SU-DHL-6 (cell line): ENCODE results near the gene NLRP1.

Source experiments
- H2AFZ ChIP-seq: fragments of 200-600 bp; sonication (generic); 2 replicates; pipeline ENCODE4 v1.6.1; 2014; ENCODE audit warnings: low read depth, mild to moderate bottlenecking, moderate library complexity, mixed read lengths, antibody characterized with exemption, low read length; ENCODE audit not compliant: severe bottlenecking
- H3F3A ChIP-seq: fragments of 200-600 bp; shearing (Covaris generic); 2 replicates; pipeline ENCODE4 v1.6.0; 2016; ENCODE audit warnings: antibody characterized with exemption, mild to moderate bottlenecking; ENCODE audit not compliant: insufficient read depth
- H3K27ac ChIP-seq: fragments of 200-600 bp; sonication (generic); 2 replicates; pipeline ENCODE4 v1.5.1; 2016; ENCODE audit warnings: low read depth, mild to moderate bottlenecking, low read length, moderate library complexity, mixed read lengths
- H3K27me3 ChIP-seq: fragments of 200-600 bp; sonication (generic), shearing (Covaris generic); 2 replicates; pipeline ENCODE4 v1.6.0; 2014; ENCODE audit warnings: mild to moderate bottlenecking, low read length
- H3K36me3 ChIP-seq: fragments of 200-600 bp; sonication (generic); 2 replicates; pipeline ENCODE4 v1.6.1; 2014; ENCODE audit warnings: mild to moderate bottlenecking, low read length, mixed read lengths
- H3K4me2 ChIP-seq: fragments of 300-600, 200-600 bp; shearing (Covaris generic), sonication (generic); 2 replicates; pipeline ENCODE4 v1.6.0; 2014; ENCODE audit warnings: low read length, low read depth, mild to moderate bottlenecking; ENCODE audit not compliant: poor library complexity, severe bottlenecking
- H3K4me3 ChIP-seq: fragments of 200-600 bp; sonication (generic); 2 replicates; pipeline ENCODE4 v1.5.1; 2014; ENCODE audit warnings: antibody characterized with exemption, low read length, mild to moderate bottlenecking, mixed read lengths; ENCODE audit not compliant: insufficient read depth, poor library complexity, severe bottlenecking
- H3K79me2 ChIP-seq: fragments of 200-600 bp; sonication (generic); 2 replicates; pipeline ENCODE4 v1.6.1; 2014; ENCODE audit warnings: mild to moderate bottlenecking, low read length, moderate library complexity; ENCODE audit not compliant: insufficient read depth
- H3K9ac ChIP-seq: fragments of 200-600 bp; sonication (generic); 2 replicates; pipeline ENCODE4 v1.7.0; 2014; ENCODE audit warnings: mild to moderate bottlenecking, low read length
- H3K9me2 ChIP-seq: fragments of 200-600 bp; sonication (generic); replicated peaks from 2 replicates; pipeline ENCODE4 v1.6.1; 2014; ENCODE audit warnings: low read length; ENCODE audit not compliant: insufficient read depth
- H3K9me3 ChIP-seq: fragments of 200-600 bp; sonication (generic); 2 replicates; pipeline ENCODE4 v1.6.1; 2014; ENCODE audit warnings: low read length, mixed read lengths; ENCODE audit not compliant: insufficient read depth
- H4K20me1 ChIP-seq: fragments of 200-600 bp; sonication (generic); 2 replicates; pipeline ENCODE4 v1.6.1; 2014; ENCODE audit warnings: low read depth, mild to moderate bottlenecking, antibody characterized with exemption, low read length, moderate library complexity, mixed read lengths
- EZH2phosphoT487 ChIP-seq: fragments of 200-600 bp; sonication (generic), shearing (Covaris generic); conservative IDR thresholded peaks from 2 replicates; pipeline ENCODE4 v1.6.1; 2018; ENCODE audit warnings: mild to moderate bottlenecking, antibody characterized with exemption, low read length, moderate library complexity, mixed read lengths
- TF ChIP-seq, protein P1 (sequence below): fragments of 200-600 bp; sonication (generic); IDR thresholded peaks from one replicate; pipeline ENCODE4 v1.5.1; 2017; ENCODE audit warnings: antibody characterized with exemption, mild to moderate bottlenecking, low read length, moderate library complexity; ENCODE audit not compliant: insufficient read depth, poor library complexity, severe bottlenecking

NLRP1 gene

DNA sequence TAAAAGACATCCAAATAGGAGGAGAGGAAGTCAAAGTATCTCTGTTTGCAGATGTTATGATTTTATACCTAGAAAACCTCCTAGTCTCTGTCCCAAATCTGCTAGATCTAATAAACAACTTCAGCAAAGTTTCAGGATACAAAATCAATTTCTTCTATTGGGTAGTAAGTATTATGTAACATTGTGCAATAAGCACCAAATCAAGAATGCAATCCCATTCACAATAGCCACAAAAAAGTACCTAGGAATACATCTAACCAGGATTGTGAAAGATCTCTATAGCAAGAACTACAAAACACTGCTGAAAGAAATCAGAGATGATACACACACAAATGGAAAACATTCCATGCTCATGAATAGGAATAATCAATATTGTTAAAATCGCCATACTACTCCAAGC is 13.0 kb downstream of the NLRP1 start:
- no peak for TF ChIP-seq EZH2phosphoT487
- TF ChIP-seq, protein P1, sequence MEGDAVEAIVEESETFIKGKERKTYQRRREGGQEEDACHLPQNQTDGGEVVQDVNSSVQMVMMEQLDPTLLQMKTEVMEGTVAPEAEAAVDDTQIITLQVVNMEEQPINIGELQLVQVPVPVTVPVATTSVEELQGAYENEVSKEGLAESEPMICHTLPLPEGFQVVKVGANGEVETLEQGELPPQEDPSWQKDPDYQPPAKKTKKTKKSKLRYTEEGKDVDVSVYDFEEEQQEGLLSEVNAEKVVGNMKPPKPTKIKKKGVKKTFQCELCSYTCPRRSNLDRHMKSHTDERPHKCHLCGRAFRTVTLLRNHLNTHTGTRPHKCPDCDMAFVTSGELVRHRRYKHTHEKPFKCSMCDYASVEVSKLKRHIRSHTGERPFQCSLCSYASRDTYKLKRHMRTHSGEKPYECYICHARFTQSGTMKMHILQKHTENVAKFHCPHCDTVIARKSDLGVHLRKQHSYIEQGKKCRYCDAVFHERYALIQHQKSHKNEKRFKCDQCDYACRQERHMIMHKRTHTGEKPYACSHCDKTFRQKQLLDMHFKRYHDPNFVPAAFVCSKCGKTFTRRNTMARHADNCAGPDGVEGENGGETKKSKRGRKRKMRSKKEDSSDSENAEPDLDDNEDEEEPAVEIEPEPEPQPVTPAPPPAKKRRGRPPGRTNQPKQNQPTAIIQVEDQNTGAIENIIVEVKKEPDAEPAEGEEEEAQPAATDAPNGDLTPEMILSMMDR: no peak
- Histone ChIP-seq H3K27ac (no peak overlapping the region), H3K9me2 (no peaks in the 10 kb centered on the region), H3K36me3 (no peaks in the 10 kb centered on the region), H3K9me3 (no peaks in the 10 kb centered on the region), H3K4me3 (no peak overlapping the region), H3K79me2 (no peaks in the 10 kb centered on the region), H3K27me3 (no peaks in the 10 kb centered on the region), H4K20me1 (no peaks in the 10 kb centered on the region), H2AFZ (no peak overlapping the region), H3K4me2 (no peak overlapping the region), H3K9ac (no peak overlapping the region), H3F3A (no peaks in the 10 kb centered on the region)

DNA sequence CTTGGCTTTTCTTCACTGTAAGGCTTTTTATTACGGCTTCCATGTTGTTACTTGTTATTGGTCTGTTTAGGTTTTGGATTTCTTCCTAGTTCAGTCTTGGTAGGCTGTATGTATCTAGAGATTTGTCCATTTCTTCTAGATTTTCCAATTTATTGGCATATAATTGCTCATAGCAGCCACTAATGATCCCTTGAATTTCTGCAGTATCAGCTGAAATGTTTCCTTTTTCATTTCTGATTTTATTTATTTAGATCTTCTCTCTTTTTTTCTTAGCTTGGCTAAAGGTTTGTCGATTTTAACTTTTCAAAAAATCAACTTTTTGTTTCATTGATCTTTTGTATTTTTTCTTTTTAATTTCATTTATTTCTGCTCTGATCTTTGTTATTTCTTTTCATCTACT is 18.5 kb downstream of the NLRP1 start:
- H4K20me1 ChIP-seq: no peaks in the 10 kb centered on the region
- H2AFZ ChIP-seq: no peak overlapping the region
- H3K9ac ChIP-seq: no peak overlapping the region
- no peaks in the 10 kb centered on the region for H3K9me2 ChIP-seq
- TF ChIP-seq EZH2phosphoT487: no peak
- TF ChIP-seq, protein P1: no peak
- H3K36me3 ChIP-seq: no peaks in the 10 kb centered on the region
- H3K79me2 ChIP-seq: no peaks in the 10 kb centered on the region
- H3K4me2 ChIP-seq: no peak overlapping the region
- H3K4me3 ChIP-seq: no peak overlapping the region
- no peaks in the 10 kb centered on the region for H3K9me3 ChIP-seq
- H3K27ac ChIP-seq: no peak overlapping the region
- no peaks in the 10 kb centered on the region for H3F3A ChIP-seq
- H3K27me3 ChIP-seq: no peaks in the 10 kb centered on the region

DNA sequence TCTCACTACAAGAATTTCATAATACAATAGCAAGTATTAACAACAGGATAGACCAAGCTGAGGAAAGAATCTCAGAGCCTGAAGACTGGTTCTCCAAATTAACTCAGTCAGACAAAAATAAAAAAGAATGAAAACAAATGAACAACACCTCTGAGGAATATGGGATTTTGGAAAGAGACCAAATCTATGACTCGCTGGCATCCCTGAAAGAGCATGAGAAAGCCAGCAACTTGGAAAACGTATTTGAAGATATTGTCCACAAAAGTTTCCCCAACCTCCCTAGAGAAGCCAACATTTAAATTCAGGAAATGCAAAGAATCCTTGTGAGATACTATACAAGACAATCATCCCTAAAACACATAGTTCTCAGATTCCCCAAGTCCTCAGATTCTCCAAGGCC is 20.9 kb downstream of the NLRP1 start:
- Histone ChIP-seq H3K9ac (no peak overlapping the region), H3K9me3 (no peaks in the 10 kb centered on the region), H3F3A (no peaks in the 10 kb centered on the region), H3K4me3 (no peak overlapping the region), H3K79me2 (no peaks in the 10 kb centered on the region), H2AFZ (no peak overlapping the region), H4K20me1 (no peaks in the 10 kb centered on the region), H3K27me3 (no peaks in the 10 kb centered on the region), H3K27ac (no peak overlapping the region), H3K36me3 (no peaks in the 10 kb centered on the region), H3K4me2 (no peak overlapping the region), H3K9me2 (no peaks in the 10 kb centered on the region)
- TF ChIP-seq EZH2phosphoT487: no peak
- TF ChIP-seq, protein P1: no peak
